ENCODE results near the gene RGS10.

Gene RGS10

DNA sequence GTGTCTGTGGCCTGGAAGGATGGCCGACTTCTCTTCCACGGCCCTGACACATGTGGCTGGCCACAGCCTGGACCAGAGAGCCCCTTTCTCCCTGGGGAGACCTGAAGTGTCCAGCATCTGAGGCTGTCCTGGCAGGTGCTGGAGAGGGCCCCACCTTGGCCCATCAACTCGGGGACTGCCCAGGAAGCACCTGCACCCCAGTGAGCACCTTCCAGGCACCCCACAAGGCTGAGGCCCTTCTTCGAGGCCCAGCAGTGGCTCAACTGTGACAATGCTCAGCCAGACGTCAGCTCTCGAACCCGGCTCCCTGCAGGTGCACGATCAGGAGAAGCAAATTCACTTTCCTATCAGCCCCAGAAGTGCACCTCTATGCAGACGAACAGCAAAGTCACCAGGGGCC is 24.3 kb downstream of the RGS10 start:
- no peak for DNase-seq (ENCODE audit: low read depth)

DNA sequence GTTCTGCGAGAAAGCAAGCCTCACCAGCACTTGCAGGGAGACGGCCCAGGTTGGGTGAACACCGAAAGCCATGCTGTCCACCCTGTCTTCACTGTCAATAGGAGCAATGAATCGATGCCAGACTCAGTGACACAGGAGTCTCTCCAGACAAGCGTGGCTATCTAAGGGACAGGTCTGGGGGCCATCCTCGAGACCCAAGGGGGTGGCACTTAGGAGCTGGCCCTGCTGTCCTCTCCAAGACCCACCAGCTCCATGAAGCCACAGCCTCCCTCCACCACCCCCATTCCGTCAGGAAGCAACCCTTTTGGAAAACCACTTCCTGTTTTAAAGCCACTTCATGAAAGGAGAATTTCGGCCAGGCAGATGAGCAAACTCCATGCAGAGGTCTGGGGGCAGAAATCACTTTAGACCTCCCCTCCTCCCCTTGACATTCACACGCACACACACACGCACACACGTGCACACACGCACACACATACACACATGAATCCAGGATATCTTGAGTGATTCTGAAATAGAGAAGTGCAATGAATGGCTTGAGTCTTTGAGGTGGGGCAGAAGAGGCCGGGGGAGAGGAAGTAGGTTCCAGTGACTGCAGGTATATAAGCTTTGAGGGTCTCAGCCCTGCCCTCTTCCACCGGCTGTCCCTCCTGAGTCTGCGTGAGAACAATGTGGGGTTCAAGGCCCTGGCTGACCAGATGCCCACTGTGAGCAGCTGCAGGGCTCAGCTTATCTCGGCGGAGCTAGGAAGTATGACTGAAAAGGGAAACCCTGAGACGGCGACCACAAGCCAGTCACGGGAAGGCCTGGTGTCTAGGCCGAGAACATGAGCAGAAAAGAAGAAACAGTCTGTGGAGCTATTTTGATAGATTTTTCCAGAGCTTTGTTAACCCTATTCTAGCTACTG is 25.0 kb downstream of the RGS10 start:
- no peak for DNase-seq (ENCODE audit: low read depth)

DNA sequence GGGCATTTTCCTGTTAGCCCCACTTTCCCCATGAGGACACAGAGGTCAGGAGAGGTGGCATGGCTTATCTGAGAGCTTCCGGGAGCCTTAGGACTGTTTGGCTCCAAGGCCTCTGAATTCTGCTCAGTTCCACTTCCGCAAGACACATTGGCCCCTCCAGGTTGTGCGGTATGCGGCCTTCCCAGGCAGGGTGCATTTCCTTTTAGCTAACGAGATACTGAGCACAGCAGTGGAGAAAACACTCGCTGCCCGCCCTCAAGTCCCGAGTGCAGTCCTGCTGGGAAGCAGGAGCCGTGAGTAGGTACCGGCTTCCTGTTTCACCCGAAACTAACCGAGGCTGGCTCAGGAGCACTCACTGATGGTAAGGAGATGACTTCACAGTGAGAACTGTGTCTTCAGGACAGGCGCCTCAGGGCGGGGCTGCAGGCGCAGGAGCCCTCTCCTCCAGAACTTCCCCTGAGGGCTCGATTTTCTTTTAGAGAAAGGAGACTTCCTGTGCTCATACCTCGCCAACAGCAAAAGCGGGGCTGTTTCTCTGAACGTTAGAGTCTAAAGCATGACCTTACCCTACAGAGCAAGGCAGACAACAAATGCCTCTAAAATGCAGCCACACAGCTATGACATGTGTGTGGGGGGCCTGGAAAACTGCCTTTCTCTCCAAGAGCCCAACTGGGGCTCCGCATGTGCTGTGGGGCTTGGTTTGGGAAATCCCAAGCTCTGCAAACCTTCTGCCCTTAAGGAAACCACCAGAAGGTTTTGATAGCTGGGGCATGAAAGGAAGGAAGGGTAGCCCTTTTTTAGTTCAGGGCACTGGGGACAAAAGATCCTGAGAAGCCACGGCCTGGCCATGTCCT is 25.9 kb downstream of the RGS10 start:
- DNase-seq (ENCODE audit: low read depth), result no peak

DNA sequence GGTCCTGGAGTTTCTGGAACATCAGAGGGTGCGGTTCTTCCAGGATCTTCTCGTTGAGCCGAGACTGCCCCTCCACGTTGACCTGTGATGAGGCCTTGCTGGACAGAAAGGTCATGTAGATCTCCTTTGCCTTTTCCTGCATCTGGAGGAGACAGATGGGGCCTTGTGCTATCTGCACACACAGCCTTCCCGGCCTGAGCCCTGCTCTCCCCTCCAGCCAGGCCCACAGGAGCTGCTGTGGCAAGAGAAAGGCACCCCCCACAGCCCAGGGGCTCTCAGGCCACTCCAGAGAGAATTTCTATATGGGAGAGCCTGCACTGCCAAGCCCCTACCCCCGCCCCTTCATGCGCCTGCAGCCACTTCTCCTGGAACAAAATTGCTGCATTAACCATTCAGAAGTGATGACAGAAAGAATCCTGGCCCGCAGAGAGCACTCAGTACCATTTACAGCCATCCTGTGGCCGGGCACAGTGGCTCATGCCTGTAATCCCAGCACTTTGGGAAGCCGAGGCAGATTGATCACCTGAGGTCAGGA is 26.9 kb downstream of the RGS10 start:
- DNase-seq (ENCODE audit: low read depth), result no peak

DNA sequence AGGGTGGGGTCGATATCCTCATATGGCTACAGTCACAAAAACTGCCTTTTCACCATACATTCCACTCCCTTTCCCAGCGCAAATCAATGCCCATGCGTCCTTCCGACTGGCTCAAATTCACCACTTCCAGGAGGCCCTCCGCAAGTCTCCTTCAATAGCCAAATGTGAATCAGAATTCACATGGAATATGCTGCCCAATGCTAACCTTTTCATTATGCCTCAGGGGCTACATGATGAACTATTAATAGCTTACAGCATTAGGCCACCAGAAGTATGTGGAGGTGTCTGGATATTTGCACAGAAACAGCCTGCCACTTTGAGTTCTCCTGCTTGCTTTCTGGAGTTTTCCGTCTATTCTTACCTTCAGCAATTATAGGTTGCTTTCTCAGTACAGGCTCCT is 27.7 kb downstream of the RGS10 start:
- no peak for DNase-seq (ENCODE audit: low read depth)

DNA sequence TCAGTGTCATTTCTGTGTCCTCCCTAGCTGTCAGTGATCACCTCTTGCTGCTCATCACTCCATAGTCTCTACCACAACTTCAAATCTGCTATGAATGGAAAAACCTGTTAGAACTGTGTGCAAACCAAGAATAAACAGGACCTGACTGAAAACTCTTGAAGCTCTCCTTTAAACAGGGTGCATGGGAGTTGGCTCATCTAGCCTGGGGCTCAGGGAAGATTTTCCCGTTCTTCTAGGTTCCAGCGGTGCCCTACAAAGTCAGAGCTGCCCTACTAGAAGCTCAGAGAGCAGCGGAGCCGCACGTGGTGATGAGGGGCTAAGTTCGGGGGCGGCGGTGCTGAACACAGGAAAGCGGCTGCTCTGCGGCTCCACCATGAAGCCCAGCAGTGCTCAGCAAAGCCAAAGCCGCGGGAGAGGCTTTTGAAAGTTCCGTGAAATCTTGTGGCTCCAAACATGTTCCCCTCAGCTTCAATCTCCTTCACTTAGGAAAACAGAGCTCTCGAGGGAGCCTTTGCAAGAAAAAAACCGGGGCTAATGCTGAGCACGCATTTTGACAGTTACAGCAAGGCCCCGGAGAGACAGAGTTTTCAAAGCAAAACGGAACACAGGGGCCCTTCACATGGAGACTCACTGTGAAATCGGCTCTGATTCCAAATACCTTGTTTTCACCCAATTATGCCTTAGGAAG is 30.5 kb downstream of the RGS10 start:
- no peak for DNase-seq (ENCODE audit: low read depth)

DNA sequence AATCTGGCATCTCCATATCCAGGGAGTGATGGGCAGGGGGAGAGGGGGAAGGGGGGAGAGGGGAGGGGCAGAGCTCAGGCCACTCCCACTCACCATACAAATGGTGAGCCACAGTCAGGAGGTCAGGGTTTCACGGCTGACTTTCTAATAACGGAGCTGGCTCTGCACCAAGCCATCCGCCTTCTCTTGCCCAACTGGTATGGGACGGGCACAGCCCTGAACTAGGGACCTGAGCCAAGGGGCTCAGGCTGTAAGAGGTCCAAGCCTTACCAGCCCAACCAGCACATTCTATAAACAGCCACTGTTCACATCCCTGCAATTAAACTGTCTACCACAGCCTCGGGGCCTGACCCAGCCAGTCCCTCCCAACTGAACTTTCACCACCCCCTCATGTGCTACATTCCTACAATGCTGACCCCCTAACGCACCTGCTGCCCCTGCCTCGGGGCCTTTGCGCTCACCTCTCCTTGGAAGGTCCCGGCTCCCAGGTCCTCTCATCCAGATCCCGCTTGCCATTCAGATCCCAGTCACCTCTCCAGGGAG is 32.5 kb downstream of the RGS10 start:
- no peak for DNase-seq (ENCODE audit: low read depth)

DNA sequence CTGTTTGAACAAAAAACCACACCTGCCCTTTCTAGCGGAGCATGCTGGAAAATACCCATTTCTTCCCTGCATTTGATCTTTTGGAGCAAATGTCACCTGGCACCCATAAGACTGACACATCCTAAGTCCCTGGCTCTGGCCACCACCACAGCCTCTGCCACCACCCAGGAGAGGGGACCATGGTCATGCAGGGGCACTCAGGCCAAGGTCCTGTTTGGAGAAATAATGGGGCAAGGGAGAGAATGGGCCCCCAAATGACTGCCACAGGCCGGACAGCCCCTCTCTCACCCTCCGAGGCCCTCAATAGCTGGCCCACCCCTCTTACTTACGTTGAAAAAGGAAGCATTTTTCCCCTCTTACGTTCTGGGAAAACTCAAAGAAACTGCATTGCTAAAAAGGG is 35.4 kb downstream of the RGS10 start:
- DNase-seq (ENCODE audit: low read depth), result no peak

DNA sequence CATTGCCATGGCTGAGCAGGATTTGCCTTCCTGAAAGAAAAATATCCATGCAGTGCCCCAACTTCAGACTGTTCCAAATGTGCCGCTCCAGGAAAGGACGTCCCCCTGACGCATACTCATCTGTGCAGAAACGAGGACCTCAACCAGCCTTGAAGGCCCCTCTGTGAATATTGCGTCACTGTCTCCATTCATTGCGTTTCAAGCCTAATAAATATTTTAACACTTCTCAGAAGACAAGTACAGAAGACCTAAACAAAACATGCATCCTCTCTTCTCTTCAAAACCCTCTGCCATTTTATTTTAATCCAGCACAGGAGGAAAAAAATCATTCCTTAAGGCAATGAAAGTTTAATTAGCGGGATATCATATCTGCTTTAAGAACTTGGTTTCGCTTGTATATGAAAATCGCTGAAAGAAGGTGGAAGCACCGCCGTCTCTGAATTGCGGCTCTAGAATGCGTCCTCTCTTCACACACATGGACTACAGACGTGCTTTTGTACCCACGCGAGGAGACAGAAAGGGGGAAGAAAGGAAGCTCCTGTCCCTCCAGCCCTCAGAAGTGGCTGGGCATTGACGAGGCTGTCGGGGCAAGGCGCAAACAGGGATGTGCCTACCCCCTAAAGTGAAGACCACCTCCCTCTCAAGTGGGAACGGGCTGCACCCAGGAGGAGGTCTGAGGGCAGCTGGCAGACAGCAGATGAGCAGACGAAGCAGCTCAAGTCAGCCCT is 36.8 kb downstream of the RGS10 start:
- no peak for DNase-seq (ENCODE audit: low read depth)

DNA sequence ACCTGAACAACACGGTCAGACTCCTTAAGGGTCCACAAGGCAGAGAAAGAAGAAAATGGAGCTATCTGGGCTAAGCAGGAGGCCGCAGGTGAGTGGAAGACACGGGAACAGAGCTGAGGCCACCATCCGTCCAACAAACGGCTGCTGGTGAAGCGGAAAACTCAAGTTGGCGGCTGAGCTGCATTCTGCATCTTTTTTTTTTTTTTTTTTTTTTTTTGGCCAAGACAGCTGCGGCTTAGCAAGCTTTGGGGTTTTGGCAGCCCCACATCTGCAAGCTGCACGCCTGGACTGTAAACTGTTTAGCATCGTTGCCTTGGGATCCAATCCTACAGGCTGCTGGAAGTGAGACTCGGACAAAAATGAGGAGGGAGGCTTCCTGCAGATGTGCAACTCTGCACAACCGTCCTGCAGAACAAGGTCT is 37.4 kb downstream of the RGS10 start:
- no peak for DNase-seq (ENCODE audit: low read depth)

DNA sequence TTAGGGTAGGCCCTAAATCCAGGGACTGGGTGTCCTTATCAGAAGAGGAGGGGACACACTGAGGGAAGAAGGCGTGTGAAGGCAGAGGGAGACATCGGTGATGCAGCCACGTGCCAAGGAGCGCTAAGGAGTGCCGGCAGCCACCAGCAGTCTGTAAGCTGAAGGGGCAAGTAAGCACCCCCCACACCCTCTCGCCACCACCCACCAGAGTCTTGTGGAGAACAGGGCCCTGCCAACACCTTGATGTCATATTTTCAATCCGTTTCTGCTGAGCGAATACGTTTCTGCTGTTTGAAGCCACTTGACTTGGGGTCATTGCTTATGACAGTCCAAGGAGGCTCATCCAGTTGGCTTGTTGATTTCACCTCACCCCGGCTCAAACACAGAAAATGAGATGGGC is 37.9 kb downstream of the RGS10 start:
- no peak for DNase-seq (ENCODE audit: low read depth)

DNA sequence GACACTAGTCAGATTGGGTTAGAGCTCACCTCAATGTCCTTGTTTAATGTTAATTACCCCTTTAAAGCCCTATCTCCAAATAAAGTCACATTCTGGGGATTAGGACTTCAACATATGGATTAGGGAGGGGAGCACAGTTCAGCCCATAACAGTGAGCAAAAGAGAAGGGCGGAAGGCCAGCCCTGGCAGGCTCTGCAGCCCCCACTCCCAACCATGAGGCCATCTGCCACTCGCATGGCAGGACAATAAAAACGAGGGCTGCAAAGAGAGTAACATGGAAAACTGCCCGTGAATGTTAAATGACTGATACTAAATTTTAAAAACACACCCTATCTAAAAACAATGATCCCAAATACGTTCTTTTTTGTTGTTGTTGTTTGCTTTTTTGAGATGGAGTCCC is 38.7 kb downstream of the RGS10 start:
- DNase-seq (ENCODE audit: low read depth), result no peak

DNA sequence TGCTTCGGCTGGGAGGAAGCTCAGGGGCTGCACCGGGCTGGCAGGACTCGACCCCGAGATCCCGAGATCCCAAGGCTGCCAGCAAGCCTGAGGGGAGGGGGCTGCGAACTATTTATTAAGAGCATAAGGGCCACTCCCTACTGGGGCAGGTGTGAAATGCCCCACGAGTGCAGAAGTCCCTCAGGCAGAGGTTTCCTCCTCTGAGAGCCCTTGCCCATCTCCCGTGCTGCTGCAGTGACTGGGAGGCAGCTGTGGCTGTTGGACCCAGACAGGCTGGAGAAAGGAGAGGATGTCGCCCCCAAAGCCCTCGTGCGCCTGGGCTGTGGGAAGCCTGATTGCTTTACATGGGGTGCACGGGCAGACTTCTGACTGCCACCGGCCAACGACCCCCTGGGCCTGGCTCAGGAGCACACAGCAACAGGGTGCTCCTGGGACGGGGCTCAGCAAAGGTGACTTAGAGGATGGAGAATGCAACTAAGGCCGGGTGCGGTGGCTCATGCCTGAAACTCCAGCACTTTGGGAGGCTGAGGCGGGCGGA is 39.8 kb downstream of the RGS10 start:
- no peak for DNase-seq (ENCODE audit: low read depth)

DNA sequence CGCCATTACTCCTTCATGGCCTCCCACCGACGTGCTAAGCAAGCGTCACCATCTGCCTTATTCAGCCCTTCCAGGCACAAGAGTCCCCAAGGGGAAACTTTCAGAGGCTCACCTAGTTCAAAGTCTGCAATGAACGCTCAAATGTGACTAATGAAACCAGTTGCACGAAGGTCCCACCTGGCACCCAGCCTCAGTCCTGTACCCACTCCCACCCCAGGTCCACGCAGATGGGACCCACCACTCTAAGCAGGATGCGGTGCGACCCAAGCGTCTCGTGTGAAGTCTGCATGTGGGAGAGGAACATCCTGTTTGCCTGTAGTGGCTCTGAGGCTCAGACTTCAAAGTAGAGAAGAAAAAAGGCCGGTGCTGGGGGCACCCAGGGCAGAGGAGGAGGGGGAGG is 40.3 kb downstream of the RGS10 start:
- DNase-seq (ENCODE audit: low read depth), result peak; percentile 83

DNA sequence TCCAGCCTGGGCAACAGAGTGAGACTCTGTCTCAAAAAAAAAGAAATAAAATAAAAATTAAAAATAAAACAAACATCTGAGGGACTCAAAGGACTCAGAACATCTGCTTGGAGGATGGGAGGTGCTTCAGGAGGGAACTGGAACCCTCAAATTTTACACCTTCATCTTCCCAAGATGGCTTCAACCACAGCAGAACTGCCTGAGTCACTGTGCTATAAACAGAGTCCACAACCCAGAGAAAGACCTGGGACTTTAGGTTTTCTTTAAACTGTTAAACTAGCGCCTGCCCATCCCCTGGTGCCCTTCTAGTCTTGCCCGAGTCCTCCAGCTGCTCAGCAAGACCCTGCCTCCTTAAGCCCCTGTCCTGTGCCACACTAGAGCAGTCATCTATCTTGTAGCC is 40.8 kb downstream of the RGS10 start:
- no peak for DNase-seq (ENCODE audit: low read depth)

DNA sequence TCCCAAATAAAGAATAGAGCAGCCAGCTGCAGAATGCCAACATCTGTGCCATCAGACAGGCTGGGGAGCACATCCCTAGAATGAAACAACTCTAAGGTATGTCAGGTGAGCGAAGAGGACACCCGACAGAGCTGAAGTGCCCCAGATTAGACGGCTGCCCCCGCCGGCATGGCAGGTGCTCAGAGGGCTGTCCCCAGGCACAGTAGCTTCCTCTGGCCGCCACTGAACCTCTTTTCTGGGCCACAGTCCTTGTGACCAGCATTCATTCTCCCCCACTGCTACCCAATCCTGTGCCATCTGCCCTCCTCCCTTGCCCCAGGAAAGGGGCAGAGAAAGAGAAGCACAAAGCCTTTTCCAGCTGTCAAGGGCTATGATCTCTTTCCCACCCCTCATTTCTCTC is 41.7 kb downstream of the RGS10 start:
- no peak for DNase-seq (ENCODE audit: low read depth)

DNA sequence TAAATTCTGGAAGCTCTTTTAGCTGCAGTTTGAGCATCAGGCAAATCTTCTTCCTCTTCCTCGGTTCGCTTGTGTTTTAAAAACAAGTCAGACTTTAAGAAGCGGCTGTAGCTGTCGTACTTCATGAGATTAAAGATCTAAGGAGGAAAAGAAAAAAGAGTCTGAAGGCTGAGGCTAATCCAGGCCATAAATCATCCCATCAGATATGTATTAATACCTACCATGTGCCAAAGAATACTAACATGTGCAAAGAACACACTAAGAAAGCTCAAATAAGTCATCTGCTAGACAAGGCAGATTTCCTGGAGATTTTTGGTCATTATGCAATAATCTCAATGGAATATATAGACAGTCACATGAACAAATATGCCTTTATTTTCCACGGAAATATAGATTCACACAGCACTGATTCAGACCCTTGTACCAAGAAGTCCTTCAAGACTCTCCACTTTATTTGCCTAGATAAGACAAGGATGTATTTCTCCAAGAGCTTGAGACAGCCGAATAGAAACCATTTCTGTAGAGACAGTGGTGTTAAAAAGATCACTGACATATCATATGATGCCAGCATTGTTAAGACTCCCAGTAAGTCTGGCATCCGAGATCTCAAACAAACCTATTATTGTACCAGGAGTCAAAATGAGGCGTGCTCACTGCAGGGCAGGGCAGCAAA is 42.3 kb downstream of the RGS10 start:
- DNase-seq (ENCODE audit: low read depth), result no peak

DNA sequence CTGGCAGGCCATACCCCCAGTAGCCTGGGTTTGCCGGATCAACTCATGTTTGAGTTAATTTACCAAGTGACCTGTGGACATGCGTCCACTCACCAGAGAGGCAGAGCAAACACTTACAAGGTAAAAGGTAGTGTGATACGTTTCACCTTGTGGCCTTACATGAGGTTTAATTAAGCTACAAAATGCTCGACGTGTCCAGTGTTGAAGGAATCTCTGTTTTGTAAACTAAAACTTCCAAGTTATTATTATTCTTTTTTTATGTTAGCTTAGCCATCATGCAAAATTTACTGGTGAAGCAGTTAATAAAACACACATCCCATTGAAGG is 42.9 kb downstream of the RGS10 start:
- no peak for DNase-seq (ENCODE audit: low read depth)

DNA sequence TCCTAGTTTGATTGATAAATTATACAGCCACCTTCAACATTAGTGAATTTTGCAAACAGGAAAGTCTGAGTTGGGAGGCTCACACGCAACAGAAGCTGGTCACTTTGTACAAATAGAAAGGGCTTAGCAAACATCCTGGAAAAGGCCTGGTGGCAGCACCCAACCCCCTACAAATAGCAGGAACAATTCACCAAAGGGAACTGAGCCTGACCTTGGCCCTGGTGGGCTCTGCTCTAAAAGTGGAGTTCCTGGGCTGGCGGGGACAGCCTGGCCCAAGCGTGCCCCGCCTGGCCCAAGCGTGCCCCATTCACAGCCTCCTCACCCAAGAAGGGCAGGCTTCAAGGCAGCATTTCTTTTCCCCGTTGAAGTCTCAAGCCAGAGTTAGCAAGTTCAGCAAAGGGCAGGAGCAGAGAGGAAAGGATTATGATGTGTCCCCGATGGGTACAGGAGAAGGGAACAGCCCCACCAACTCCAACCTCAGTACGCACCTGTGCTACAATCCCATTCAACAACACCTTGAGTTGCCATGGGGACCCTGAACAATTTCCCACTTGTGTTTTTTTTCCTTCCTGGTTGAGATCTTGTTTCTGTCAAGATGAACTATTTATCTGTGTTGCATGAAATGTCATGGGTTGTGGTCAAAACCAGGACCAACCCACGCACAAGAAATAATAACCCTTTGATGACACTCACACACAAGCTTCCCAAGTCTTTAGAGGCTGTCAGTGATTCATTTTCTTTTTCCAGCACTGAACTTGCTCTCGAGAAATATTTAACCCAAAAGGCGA is 43.4 kb downstream of the RGS10 start:
- no peak for DNase-seq (ENCODE audit: low read depth)

DNA sequence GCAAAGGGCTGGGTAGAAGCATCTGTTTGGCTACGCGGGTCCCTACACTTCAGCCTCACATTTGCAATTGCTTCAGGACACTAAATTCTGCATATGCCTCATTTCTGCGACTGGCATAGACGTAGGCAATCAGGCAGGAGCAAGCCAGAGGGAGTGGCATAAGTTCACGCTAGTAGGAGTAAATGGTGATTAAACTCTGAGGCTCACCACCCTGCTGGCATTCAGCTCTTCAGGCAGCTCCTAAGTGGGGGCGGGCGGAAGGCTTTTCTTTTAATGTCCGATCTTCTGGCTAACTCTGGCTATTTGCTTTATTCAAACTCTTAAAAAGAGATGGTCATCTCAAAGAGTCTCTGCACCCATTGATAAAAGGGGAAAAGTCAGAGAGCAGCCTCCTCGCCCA is 45.3 kb downstream of the RGS10 start:
- DNase-seq (ENCODE audit: low read depth), result no peak
